Measurements from ENCODE around the gene USP5. TPM values are rescaled to one million over a fixed set of nuclear protein-coding genes. Genes with fewer than 3 reads are reported as not detected.

Gene USP5
- total RNA-seq, 2 donors from 2014 or later: 82.6 to 132 TPM

DNA sequence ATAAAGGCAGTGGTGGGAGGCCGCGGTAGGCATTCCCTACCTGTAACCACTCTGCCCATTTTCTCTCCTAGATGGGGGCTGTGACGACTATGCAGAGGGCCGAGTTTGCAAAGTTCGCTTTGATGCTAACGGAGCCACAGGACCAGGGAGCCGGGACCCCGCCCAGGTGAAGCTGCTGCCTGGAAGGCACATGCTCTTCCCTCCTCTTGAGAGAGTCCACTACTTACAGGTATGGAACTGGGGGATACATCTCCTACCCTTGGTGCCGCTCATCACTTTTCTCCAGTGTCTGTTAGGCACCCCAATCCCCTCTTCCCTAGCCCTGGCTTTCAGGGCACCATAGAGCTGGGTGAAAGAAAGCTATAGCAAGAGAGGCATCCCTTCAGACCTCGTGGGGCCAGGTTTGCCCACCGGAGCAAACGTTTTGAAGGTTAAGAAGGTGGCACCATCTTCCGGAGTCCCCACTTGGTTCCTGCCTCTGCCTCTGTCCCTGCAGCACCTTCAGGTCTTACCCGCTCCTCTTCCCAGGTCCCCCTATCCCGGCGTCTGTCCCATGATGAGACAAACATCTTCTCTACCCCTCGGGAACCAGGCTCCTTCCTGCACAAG lies 25.7 kb upstream of the USP5 start:
- H3K27ac ChIP-seq: no peak overlapping the region
- no peak for DNase-seq
- no peaks in the 10 kb centered on the region for H3K36me3 ChIP-seq
- H3K27me3 ChIP-seq: peaks cover 32% of the 10 kb centered on the region
- H3K9ac ChIP-seq (ENCODE audit: low read depth in 2 of 2, low read length in 2 of 2): no peak overlapping the region
- H3K4me1 ChIP-seq: no peaks in the 10 kb centered on the region
- intact Hi-C loops (cut with DNase I): loop anchor here (5.0 kb wide), 1 partner anchor 74 kb away; the partner anchor contains the start of gene MLF2
- TF ChIP-seq, protein P1, sequence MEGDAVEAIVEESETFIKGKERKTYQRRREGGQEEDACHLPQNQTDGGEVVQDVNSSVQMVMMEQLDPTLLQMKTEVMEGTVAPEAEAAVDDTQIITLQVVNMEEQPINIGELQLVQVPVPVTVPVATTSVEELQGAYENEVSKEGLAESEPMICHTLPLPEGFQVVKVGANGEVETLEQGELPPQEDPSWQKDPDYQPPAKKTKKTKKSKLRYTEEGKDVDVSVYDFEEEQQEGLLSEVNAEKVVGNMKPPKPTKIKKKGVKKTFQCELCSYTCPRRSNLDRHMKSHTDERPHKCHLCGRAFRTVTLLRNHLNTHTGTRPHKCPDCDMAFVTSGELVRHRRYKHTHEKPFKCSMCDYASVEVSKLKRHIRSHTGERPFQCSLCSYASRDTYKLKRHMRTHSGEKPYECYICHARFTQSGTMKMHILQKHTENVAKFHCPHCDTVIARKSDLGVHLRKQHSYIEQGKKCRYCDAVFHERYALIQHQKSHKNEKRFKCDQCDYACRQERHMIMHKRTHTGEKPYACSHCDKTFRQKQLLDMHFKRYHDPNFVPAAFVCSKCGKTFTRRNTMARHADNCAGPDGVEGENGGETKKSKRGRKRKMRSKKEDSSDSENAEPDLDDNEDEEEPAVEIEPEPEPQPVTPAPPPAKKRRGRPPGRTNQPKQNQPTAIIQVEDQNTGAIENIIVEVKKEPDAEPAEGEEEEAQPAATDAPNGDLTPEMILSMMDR (IDR thresholded peaks at IDR 0.05): no peak
- H3K4me3 ChIP-seq: no peak overlapping the region
- no peaks in the 10 kb centered on the region for H3K9me3 ChIP-seq

DNA sequence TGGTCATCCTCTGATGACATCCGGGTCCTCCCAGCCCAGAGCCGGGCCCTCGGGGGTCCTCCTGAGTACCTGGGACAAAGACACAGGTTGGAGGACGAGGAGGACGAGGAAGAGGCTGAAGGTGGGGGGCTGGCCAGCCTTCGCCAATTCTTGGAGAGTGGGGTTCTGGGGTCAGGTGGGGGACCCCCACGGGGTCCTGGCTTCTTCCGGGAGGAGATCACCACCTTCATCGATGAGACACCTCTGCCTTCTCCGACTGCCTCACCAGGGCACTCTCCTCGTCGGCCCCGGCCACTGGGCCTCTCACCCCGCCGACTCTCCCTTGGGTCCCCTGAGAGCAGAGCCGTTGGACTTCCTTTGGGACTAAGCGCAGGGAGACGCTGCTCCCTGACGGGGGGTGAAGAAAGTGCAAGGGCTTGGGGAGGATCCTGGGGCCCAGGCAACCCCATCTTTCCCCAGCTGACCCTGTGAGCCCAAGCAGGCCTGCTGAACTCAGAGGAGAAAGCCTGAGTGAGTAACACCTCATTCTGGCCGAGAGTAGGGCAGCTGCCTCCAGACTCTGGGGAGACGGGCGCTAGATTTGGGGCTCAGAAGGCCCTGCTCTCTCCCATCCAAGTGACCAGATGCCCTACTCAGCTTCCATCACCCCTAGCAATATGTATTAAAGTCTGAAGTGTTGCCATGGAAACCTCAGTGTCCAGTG lies 25.1 kb upstream of the USP5 start:
- no peak overlapping the region for H3K9ac ChIP-seq (ENCODE audit: low read depth in 2 of 2, low read length in 2 of 2)
- H3K9me3 ChIP-seq: no peaks in the 10 kb centered on the region
- intact Hi-C loops (cut with DNase I): loop anchor here (5.0 kb wide), 1 partner anchor 75 kb away; the partner anchor contains the start of gene MLF2
- TF ChIP-seq, protein P1 (IDR thresholded peaks at IDR 0.05): no peak
- H3K36me3 ChIP-seq: no peaks in the 10 kb centered on the region
- no peak overlapping the region for H3K27ac ChIP-seq
- DNase-seq: no peak
- no peak overlapping the region for H3K4me3 ChIP-seq
- no peaks in the 10 kb centered on the region for H3K4me1 ChIP-seq
- peaks cover 29% of the 10 kb centered on the region for H3K27me3 ChIP-seq

DNA sequence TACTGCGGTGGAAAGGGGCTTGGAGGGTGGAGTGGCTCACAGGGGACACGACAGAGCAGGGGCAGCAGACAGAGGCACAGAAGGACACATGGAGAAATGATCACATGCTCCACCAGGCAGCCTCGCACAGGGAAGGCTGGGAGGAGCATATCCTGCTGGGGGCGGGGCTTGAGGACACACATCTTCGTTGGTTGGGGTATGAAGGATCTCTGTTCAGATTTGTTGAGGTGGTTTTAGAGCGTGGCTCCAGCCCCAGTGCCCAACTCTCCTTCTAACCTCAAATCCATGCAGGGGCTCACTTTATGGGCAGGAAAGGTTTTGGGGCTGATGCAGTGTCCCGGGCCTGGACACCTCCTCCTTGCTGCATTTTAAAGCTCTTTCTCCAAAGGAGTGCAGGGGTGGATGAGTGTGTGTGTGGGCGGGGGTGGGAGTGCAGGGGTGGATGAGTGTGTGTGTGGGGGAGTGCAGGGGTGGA lies 24.5 kb upstream of the USP5 start:
- DNase-seq: peak; percentile 86
- Histone ChIP-seq H3K27ac (no peak overlapping the region), H3K9ac (ENCODE audit: low read depth in 2 of 2, low read length in 2 of 2) (no peak overlapping the region), H3K36me3 (no peaks in the 10 kb centered on the region), H3K9me3 (no peaks in the 10 kb centered on the region), H3K4me3 (no peak overlapping the region), H3K4me1 (no peaks in the 10 kb centered on the region), H3K27me3 (peaks cover 23% of the 10 kb centered on the region)
- intact Hi-C loops (cut with DNase I): loop anchor here (5.0 kb wide), 1 partner anchor 75 kb away; the partner anchor contains the start of gene MLF2
- TF ChIP-seq, protein P1 (IDR thresholded peaks at IDR 0.05): no peak

DNA sequence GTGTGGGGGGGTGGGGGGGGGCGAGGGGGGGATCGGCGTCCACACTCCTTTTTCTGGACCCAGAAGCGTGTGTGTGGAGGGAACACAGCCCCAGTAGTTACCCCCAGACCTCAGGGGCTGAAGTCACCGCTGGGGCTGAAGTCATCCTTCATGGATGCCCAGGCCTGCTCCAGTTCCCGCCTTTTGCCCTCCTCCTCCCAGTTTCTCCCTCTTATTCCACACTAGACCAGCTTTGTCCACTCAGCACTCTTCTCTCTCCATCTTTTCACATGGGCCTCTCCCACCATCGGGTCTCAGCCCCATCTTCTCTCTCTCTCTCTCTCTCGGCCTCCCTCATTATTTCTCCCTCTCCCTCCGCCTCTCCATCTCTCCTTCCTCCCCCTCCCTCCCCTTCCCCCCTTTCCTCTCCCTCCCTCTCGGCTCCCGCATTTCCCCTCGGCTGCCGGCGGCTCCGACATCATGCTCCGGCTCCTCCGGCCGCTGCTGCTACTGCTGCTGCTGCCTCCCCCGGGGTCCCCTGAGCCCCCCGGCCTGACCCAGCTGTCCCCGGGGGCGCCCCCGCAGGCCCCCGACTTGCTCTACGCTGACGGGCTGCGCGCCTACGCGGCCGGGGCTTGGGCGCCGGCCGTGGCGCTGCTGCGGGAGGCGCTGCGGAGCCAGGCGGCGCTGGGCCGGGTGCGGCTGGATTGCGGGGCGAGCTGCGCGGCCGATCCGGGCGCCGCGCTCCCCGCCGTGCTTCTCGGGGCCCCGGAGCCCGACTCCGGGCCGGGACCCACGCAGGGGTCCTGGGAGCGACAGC lies 23.8 kb upstream of the USP5 start, which contains the start of gene P3H3:
Gene P3H3, plus strand, starts transcription at position 426 of the 799 bp plus-strand sequence. Its CDS starts 34 bp downstream, at position 460.
- Histone ChIP-seq H3K4me3 (peak within 1 kb of the TSS; percentile 53), H3K9ac (ENCODE audit: low read depth in 2 of 2, low read length in 2 of 2) (peak within 1 kb of the TSS; percentile 77 to 80), H3K27ac (no peak within 1 kb of the TSS), H3K4me1 (no peaks in the 10 kb centered on the region), H3K36me3 (no peaks in the 10 kb centered on the region), H3K9me3 (no peaks in the 10 kb centered on the region), H3K27me3 (peaks cover 20% of the 10 kb centered on the region)
- TF ChIP-seq, protein P1 (IDR thresholded peaks at IDR 0.05): no peak
- intact Hi-C loops (cut with DNase I): loop anchor here (5.0 kb wide), 1 partner anchor 76 kb away; the partner anchor contains the start of gene MLF2
- no peak for DNase-seq
